ENCODE results near the gene TMBIM6.

DNA sequence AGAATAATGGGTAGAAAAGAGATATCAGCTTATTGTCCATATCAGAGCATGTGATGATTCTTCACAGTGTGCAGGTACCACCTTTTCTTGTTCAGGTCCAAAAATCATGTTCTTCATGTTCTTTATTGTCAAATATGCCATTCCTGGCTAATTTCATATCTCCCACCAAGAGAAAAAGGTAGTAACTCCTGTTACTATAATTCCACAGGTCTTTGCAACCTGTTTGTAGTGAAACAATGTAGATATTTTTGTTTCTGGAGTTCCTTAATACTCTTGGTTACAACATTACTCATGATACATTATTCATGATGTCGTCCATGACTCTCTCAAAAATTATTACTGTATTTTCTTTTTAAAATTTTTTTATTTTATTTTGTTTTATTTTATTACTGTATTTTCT, 11.3 kb upstream of the TMBIM6 start:
- TF ChIP-seq EP300 (IDR thresholded peaks at IDR 0.05) = no peak
- TF ChIP-seq, protein P1, sequence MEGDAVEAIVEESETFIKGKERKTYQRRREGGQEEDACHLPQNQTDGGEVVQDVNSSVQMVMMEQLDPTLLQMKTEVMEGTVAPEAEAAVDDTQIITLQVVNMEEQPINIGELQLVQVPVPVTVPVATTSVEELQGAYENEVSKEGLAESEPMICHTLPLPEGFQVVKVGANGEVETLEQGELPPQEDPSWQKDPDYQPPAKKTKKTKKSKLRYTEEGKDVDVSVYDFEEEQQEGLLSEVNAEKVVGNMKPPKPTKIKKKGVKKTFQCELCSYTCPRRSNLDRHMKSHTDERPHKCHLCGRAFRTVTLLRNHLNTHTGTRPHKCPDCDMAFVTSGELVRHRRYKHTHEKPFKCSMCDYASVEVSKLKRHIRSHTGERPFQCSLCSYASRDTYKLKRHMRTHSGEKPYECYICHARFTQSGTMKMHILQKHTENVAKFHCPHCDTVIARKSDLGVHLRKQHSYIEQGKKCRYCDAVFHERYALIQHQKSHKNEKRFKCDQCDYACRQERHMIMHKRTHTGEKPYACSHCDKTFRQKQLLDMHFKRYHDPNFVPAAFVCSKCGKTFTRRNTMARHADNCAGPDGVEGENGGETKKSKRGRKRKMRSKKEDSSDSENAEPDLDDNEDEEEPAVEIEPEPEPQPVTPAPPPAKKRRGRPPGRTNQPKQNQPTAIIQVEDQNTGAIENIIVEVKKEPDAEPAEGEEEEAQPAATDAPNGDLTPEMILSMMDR (IDR thresholded peaks at IDR 0.05) = no peak
